ENCODE data around the gene PLA2G3.
"Not testable (repeated sequence)": the region's sequence is repeated elsewhere in the genome, so short reads cannot be mapped to it uniquely, and the experiment has no call there.

PLA2G3 gene

GRCh38 chr22:31098632-31099110 lies 41.6 kb downstream of the PLA2G3 start:
- no peak for DNase-seq

- no peak for DNase-seq
Measured at GRCh38 chr22:31097941-31098631, 42.2 kb downstream of the PLA2G3 start.

GRCh38 chr22:31097539-31097938 lies 42.8 kb downstream of the PLA2G3 start:
- DNase-seq = not testable (repeated sequence)

- DNase-seq = no peak
Measured at GRCh38 chr22:31096657-31097279, 43.5 kb downstream of the PLA2G3 start.

GRCh38 chr22:31095637-31096249 lies 44.6 kb downstream of the PLA2G3 start:
- DNase-seq = no peak

GRCh38 chr22:31094741-31095140 lies 45.6 kb downstream of the PLA2G3 start:
- no peak for DNase-seq

DNA sequence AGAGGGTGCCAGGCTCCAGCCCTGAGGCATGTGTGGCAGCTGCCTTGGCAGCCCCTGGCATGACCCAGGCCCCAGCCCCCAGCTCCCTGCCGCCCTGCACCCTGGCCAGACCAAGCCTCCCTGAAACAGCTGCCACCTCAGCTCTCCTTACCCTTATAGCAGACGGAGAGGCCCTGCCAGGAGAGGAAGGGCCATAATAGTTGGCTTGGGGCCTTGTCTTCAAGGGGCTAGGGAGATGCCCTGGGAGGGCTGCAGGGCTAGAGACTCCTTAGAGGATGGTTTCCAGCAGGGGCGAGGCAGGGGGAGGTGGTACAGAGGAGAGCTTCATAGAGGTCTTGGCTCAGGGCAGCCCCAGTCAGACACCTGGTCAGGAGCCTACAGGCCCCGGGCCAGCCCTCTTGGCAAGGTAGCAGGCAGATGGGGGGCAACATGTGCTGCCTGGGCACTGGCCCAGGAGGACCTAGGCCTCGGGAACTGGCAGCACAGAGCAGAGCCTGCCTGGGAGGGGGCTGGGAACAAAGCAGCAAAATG lies 46.2 kb downstream of the PLA2G3 start:
- DNase-seq = peak; percentile 81 to 94

DNA sequence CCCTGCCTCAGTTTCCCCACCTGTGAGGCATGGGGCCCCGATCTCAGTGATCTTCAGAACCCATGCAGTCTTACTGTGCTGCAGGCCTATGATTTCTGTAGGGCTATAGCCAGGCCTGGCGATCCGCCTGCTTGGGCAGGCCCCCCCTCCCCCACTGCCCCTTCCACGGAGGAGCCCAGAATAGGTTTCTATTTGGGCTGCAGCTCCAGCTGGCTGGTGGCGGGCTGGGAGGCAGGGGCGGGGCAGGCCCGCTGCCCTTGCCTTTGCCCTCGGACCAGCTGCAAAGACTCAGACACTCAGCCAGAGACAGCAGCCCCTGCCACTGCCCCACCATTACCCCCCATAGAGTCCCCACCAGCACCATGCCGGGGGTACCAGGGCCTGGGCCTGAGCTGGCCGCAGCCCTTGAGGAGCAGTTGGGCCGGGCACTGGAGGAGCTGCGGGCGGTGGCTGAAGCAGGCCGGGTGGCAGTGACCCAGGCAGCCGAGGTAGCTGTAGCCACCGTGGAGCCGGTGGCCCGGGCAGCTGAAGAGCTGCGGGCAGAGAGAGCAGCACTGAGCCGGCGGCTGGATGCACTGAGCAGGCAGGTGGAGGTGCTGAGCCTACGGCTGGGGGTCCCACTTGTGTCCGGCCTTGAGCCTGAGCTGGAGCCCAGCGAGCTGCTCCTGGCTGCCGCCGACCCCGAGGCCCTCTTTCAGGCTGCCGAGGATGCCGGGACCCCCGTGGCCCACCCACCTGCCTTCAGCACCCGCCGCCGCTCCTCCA lies 47.0 kb downstream of the PLA2G3 start:
- DNase-seq = peak in 1 of 2 experiments; percentile 63

DNA sequence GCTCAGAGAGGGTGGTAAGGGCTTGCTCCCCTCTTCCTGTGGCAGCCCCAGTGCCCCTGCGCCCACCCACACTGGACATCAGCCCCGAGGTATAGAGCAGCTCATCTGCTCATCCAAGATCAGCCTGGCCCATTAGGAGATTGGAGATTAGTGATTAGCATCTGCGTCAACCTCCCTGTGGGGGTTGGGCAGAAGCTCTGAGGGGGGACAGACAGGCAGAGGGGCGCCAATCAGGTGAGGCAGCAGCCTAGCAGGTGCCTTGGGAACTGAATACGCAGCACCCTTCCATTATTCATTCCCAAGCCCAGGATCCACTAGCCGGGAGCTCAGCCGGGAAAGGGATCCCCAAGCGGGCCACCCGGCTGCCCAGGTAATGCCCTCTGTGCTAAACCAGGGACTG lies 48.1 kb downstream of the PLA2G3 start:
- DNase-seq = no peak

GRCh38 chr22:31091106-31091975 lies 49.0 kb downstream of the PLA2G3 start:
- no peak for DNase-seq

DNA sequence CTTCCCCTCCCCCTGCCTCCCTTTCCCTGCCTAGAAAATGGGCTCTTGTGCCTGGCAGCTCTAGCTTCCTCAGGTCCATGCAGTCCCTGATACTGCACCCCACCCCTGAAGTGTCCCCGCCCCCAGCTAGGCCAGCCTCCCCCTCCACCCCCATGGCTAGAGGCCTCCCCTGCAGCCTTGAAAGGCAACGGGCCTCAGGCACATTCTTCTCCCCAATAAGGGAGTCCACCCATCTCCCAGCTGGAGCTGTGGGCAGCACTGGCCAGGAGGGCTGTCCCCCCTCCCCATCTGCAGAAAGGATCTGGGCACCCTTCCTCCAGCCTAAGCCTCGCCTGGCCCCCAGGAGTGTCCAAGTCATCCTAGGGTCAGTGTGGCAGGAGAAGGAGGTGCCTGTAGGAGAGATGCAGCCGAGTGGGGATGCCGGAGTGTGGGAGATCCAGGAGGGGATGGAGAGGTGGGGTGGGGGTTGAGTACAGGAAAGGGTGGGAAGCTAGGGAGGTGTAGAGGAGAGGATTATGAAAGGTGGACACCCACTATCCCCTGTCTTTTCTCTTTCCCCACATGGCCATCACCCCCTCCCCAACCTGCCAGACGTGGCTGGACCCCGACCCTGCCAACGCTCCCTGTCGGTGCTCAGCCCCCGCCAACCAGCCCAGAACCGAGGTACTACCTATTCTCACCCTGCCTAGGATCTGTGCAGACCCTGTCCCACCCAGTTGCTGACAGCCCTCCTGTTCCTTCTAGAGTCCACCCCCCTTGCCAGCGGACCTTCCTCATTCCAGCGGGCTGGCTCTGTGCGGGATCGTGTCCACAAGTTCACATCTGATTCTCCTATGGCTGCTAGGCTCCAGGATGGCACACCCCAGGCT lies 49.9 kb downstream of the PLA2G3 start:
- DNase-seq = no peak

- DNase-seq = peak in 1 of 2 experiments; percentile 42
Measured at GRCh38 chr22:31089160-31090100, 50.9 kb downstream of the PLA2G3 start.

DNA sequence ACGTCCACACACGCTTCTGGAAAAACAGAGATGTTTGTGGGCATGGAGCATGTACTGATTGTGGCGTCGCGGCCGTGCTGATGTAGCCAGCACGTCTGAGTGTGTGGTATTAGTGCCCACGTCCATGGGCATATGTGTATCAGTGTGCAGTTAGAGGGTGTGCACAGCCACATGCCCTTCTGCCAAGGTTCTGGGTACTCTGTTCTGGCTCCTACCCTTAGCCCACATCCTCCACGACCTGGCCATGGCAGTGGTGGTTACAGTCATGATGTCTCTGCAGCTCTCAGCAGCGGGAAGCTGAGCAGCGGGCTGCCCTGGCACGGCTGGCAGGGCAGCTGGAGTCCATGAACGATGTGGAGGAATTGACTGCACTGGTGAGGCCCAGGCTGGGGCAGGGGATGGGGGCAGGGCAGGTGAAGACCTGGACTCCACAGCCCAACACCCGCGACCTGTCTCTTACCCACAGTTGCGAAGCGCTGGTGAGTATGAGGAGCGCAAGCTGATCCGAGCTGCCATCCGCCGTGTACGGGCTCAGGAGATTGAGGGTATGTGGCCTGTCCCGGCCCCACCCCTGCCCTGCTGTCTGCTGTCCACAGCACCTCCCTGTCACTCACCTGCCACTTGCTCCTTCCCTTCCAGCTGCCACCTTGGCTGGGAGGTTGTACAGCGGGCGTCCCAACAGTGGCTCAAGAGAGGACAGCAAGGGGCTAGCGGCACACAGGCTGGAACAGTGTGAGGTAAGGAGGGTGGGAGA lies 51.9 kb downstream of the PLA2G3 start:
- no peak for DNase-seq

DNA sequence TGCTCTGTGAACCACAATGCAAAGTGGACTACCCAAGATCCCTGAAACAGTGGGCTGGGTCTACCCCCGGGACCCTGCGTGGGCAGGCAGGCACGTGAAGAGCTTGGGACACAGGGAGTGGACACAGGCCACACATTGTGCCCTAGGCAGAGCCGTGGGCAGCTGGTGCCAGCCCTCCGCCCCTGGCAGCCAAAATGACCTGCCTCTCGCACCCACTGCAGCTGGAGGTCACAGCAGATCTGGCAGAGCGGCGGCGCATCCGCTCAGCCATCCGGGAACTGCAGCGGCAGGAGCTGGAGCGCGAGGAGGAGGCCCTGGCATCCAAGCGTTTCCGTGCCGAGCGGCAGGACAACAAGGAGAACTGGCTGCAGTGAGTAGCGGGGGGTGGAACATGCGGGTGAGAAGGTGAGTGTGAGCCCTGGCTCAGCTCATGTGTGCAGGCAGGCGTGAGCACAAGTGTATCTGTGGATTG lies 52.5 kb downstream of the PLA2G3 start:
- DNase-seq = no peak

GRCh38 chr22:31086703-31087330 lies 53.5 kb downstream of the PLA2G3 start:
- DNase-seq = no peak

GRCh38 chr22:31085928-31086327 lies 54.4 kb downstream of the PLA2G3 start:
- no peak for DNase-seq

- no peak for DNase-seq
Measured at GRCh38 chr22:31085493-31085824, 54.8 kb downstream of the PLA2G3 start.

DNA sequence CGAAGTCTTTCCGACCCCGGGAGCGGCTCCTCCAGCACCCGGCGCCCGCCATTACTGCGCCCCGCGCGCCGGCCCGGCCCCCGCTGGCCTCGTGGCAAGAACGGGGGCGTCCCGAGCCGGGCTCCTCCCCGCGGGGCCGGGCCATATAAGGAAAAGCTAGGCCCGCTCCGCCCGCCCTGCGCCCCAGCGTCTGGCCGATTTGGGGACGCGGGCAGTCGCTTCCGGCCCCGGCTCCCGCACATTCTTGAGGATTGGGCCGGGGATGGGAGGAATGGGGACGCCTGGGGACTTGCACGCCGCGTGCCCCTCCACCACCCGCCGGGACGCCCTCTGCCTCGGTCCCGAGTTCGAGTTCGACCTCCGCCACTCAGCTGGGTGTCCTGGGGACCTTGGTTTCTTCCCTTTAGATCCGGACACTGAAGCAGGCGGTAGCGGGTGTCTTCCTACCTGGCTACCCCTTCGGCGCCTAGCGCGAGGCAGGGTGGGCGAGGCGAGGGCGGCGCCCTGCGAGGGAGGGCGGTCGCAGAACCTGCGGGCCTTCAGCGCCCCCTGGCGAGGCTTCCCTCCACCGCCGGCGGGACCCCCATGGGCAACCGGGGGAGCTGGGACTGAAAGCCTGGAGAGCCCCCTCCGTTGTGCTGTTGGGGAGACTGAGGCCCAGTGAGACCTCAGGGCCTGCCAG lies 55.4 kb downstream of the PLA2G3 start:
- no peak for DNase-seq
